NCI-H187 (cell line): ENCODE measurements around the gene PRKN.
"Not testable (repeated sequence)": the region's sequence is repeated elsewhere in the genome, so short reads cannot be mapped to it uniquely, and the experiment has no call there.

Source experiments
- DNase-seq, 2 experiments: peaks; one replicate each; lab custom pipeline; 2025; lab: John Stamatoyannopoulos, UW

PRKN gene

DNA sequence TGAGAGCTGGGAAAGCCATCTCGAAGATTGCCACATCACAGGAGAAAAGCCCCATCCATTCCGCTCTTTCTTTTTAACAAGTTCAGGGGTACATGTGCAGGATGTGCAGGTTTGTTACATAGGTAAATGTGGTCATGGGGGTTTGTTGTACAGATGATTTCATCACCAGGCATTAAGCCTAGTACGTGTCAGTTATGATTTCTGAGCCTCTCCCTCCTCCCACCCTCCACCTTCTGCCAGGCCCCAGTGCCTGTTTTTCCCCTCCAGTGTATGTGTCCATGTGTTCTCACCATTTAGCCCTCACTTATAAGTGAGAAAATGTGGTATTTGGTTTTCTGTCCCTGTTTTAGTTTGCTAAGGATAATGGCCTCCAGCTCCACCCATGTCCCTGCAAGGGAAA lies 887.2 kb downstream of the PRKN start:
- DNase-seq: no peak

- DNase-seq: no peak
Measured at GRCh38 chr6:161838306-161839035, 889.1 kb downstream of the PRKN start.

GRCh38 chr6:161837854-161838253 lies 889.7 kb downstream of the PRKN start:
- no peak for DNase-seq

DNA sequence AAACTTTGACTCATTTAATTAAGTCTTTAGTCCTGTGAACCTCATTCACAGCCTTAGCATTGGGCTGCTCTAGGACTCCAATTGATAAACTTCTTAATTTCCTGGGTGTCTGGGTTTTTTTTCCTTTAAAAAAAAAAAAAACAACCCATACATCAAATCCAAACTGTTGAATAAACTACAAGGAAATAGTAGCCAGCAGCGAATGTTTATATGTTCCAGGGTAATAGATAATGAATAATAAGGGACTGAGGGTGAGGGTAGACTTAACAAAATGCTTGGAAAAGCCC lies 890.2 kb downstream of the PRKN start:
- no peak for DNase-seq

- DNase-seq: no peak
Measured at GRCh38 chr6:161836643-161837448, 890.7 kb downstream of the PRKN start.

GRCh38 chr6:161835500-161836215 lies 891.9 kb downstream of the PRKN start:
- DNase-seq: no peak

GRCh38 chr6:161834426-161834825 lies 893.1 kb downstream of the PRKN start:
- no peak for DNase-seq

DNA sequence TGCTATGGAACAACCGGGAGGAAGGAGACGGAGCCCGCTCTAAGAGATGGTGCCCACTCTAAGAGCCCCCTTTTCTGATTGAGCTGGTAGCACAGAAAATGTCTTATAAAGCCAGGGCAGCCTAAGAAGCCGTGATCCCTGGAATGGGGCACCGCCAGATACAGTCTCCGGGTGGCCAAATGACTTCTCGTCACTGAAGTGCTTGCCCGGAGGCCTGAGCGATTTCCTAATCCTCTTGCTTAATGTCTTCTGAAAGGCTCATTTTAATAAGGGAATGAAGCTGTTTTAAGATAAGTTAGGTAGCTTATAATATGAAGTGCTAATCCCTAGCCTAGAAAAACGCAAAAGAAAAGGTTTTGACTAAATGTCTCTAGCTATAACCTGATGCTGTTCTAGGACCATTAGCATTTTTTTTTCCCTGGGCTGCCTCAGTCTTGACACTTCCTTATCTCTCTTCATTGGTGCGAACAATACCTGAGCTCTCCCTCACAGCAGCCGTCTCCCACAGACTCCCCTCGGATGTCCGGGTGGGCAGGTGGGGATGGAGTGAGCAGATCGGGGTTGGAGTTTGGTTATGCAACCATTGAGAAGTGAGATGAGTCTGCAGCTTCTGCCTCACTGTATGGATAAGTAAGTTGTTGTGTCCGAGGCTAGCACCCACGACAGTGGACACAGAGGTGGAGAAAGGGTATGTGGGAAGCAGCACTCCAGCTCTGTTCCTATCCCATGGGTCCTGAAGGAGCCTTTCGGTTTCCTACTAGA lies 894.3 kb downstream of the PRKN start:
- DNase-seq: no peak

- no peak for DNase-seq
Measured at GRCh38 chr6:161832622-161833021, 894.9 kb downstream of the PRKN start.

- no peak for DNase-seq
Measured at GRCh38 chr6:161830866-161831616, 896.5 kb downstream of the PRKN start.

DNA sequence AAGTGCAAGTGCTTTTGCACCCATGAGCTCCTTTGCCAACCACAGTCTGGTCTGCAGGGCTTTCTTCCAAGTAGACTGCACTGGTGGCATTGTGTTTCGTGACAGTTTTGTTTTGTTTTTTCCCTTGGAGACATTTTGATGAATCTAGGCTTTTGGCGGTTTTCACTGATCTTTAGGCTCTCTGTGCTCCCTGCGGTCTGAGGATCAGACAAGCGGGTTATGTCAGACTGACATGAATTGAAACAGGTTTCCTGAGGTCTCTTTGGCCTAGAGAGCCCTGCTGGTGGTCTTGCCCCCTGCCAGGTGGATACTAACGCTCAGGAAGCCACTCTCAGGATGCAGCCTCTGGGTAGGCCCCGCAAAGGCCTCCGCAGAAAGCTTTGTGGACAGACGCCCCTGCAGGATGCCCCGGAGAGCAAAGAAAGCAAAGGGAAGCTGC lies 898.3 kb downstream of the PRKN start:
- DNase-seq: no peak

GRCh38 chr6:161828355-161828754 lies 899.2 kb downstream of the PRKN start:
- DNase-seq: no peak

GRCh38 chr6:161826512-161826911 lies 901.1 kb downstream of the PRKN start:
- no peak for DNase-seq

DNA sequence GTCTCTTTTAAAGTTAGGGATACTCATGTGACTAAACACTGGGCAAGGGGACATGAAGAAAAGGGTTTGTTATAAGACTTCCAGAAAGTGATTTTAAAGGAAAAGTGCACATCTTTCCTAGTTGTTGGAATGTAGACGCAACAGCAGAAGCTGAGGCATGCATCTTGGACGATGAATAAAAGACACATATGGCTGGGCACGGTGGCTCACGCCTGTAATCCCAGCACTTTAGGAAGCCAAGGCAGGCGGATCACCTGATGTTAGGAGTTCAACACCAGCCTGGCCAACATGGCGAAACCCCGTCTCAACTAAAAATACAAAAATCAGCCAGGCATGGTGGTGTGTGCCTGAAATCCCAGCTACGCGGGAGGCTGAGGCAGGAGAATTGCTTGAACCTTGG lies 905.4 kb downstream of the PRKN start:
- DNase-seq: not testable (repeated sequence)

DNA sequence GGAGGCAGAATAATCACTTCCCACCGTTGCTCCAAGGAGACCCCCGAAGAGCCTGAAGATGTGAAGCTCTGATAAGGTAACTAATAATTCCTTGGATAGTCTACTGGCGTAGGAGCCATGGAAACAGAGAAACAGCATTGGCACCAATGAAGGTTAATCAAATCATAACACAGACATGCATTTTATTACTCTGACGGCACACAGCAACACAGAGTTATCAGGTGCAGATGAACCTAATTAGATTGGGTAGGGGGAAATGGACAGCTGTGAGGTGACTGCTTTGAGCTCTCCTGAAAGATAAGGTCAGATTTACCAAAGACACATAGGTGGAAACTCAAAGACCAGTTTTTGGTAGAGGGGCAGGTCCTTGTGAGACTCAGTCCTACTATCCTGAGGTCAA lies 909.7 kb downstream of the PRKN start:
- DNase-seq: no peak

DNA sequence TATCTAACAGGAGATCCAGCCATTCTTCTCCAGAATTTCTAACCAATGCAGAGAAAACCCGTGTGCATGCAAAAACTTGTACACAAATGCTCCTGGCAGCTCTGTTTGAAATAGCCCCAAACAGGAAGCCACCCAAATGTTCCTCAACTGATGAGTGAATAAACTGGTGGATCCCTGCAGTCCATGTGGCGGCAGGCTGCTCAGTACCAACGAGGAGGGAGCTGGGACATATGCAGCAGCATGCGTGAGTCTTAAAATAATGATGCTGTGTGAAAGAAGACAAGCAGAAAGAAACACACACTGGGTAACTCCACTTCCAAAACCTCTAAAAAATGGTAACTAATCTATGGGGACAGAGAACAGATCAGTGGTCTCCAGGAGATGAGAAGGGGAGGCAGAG lies 911.6 kb downstream of the PRKN start:
- no peak for DNase-seq

- no peak for DNase-seq
Measured at GRCh38 chr6:161813156-161813555, 914.4 kb downstream of the PRKN start.

DNA sequence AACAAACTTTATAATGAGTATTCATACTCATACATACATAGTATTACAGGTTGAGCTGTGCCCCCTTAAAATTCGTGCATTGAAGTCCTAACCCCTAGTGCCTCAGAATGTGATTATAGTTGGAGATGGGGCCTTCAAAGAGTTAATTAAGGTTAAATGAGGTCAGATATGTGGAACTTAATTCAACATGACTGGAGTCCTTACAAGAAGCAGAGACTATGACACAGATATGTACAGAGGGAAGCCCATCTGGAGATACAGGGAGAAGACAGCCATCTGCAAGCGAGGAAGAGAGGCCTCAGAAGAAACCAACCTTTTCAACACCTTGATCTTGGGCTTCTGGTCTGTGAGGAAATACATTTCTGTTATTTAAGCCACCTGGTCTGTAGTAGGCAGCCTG lies 917.6 kb downstream of the PRKN start:
- no peak for DNase-seq

DNA sequence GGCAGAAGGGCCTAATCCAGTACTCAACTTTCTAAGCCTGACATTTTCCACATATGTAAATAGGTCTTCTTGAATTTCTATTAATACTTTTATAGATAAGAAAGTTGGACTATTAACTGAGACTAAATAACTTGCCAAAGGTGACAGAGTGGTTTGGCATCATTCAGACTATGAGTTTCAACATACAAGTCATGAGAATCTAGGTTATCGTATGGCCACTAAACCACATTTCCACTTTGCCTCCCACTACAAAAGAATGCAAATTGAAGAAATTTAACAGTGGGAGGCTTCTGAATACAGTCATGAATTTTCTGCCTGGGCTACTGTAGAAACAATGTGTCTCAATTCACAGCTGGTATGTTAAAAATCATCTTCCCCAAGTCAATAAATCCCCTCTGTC lies 922.7 kb downstream of the PRKN start:
- no peak for DNase-seq

DNA sequence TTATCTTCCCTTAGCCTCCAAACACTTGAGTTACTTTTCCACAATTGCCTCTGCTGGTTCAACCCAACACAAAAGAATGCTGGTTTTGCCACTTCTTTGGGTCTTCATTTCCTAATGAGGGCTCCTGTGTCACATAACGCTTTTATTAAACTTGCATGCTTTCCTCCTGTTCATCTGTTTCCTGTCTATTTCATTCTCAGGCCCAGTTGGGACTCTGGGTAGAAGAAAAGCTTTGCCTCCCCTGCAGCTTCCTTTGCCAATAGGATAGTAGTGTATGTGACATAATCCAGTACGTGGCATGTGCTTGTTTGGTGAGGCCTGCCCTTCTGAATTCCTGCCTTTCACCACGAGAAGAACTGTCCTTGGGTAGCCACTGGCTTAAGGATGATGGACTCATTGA lies 924.4 kb downstream of the PRKN start:
- no peak for DNase-seq

DNA sequence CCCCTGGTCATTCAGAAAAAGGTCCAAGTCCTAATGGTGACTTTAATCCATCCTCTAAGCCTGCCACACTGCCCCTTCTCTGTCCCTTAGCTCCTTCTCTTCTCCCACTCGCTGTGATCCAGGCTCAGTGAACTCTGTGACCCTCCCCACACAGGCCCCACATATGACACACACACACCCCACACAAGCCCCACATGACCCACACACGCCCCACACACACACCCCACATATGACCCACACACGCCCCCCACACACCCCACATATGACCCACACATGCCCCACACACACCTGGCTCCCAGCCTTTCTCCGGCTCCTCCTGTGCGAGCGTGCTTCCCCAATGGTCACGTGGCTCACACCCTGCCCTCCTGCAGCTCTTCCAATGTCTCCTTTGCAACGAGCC lies 925.3 kb downstream of the PRKN start:
- DNase-seq: no peak
